Trophoblast cell (in vitro differentiated cells and primary cell): Measurements from ENCODE around the gene MLYCD.

ENCODE experiments used
- DNase-seq, 2 donors: peaks; one replicate each; pipeline ENCODE4 v3.0.0-alpha.2; 2016
- H2AFZ ChIP-seq: 2 replicates; pipeline ENCODE4 v1.6.1; 2013; ENCODE audit warnings: low read length, moderate library complexity, mild to moderate bottlenecking; ENCODE audit not compliant: insufficient read depth, poor library complexity
- H2AK5ac ChIP-seq: 2 replicates; pipeline ENCODE4 v1.6.1; 2013; ENCODE audit warnings: mild to moderate bottlenecking, low read length
- H2BK120ac ChIP-seq: 2 replicates; pipeline ENCODE4 v1.6.1; 2013; ENCODE audit warnings: low read length, mild to moderate bottlenecking, moderate library complexity; ENCODE audit not compliant: insufficient read depth, poor library complexity
- H2BK12ac ChIP-seq: 2 replicates; pipeline ENCODE4 v1.6.1; 2013; ENCODE audit warnings: mild to moderate bottlenecking, low read length, moderate library complexity
- H2BK5ac ChIP-seq: 2 replicates; pipeline ENCODE4 v1.6.1; 2013; ENCODE audit warnings: low read length, low read depth, moderate library complexity, mild to moderate bottlenecking; ENCODE audit not compliant: poor library complexity
- H3K14ac ChIP-seq: 2 replicates; pipeline ENCODE4 v1.6.1; 2013; ENCODE audit warnings: mild to moderate bottlenecking, low read length
- H3K18ac ChIP-seq: 2 replicates; pipeline ENCODE4 v1.6.1; 2013; ENCODE audit warnings: mild to moderate bottlenecking, low read length
- H3K23ac ChIP-seq: 2 replicates; pipeline ENCODE4 v1.6.1; 2013; ENCODE audit warnings: low read length
- H3K27ac ChIP-seq: 2 replicates; pipeline ENCODE4 v1.5.1; 2013; ENCODE audit warnings: low read depth, mild to moderate bottlenecking, inconsistent platforms, low read length, moderate library complexity
- H3K27me3 ChIP-seq: 2 replicates; pipeline ENCODE4 v1.6.1; 2013; ENCODE audit warnings: inconsistent platforms, mild to moderate bottlenecking, low read length, moderate library complexity; ENCODE audit not compliant: insufficient read depth
- H3K36me3 ChIP-seq, 2 experiments: 1 replicate in 1 of 2; 2 replicates in 1 of 2; pipeline ENCODE4 v1.6.1; 2013; ENCODE audit warnings: low read length in 2 of 2, mild to moderate bottlenecking in 2 of 2, moderate library complexity in 1 of 2; ENCODE audit not compliant: insufficient read depth in 2 of 2, control insufficient read depth in 1 of 2
- H3K4ac ChIP-seq: 2 replicates; pipeline ENCODE4 v1.6.1; 2013; ENCODE audit warnings: low read depth, mild to moderate bottlenecking, low read length, moderate library complexity
- H3K4me1 ChIP-seq, 2 experiments: 1 replicate in 1 of 2; 2 replicates in 1 of 2; pipeline ENCODE4 v1.6.1; 2013; ENCODE audit warnings: low read length in 2 of 2, mild to moderate bottlenecking in 2 of 2, moderate library complexity in 1 of 2; ENCODE audit not compliant: insufficient read depth in 2 of 2, control insufficient read depth in 1 of 2
- H3K4me2 ChIP-seq: 2 replicates; pipeline ENCODE4 v1.6.1; 2013; ENCODE audit warnings: inconsistent platforms, mild to moderate bottlenecking, low read length, moderate library complexity
- H3K4me3 ChIP-seq: 2 replicates; pipeline ENCODE4 v1.5.1; 2013; ENCODE audit warnings: mild to moderate bottlenecking, low read depth, low read length, inconsistent platforms
- H3K79me1 ChIP-seq: one replicate; pipeline ENCODE4 v1.6.1; 2013; ENCODE audit warnings: low read length
- H3K79me2 ChIP-seq: 2 replicates; pipeline ENCODE4 v1.6.1; 2013; ENCODE audit warnings: low read length, mild to moderate bottlenecking; ENCODE audit not compliant: control insufficient read depth, insufficient read depth, poor library complexity
- H3K9ac ChIP-seq: 2 replicates; pipeline ENCODE4 v1.6.1; 2013; ENCODE audit warnings: mild to moderate bottlenecking, low read length
- H3K9me3 ChIP-seq: 2 replicates; pipeline ENCODE4 v1.6.1; 2013; ENCODE audit warnings: low read depth, mild to moderate bottlenecking, control low read depth, inconsistent platforms, low read length; ENCODE audit not compliant: insufficient read depth
- H4K12ac ChIP-seq: 2 replicates; pipeline ENCODE4 v1.6.1; 2013; ENCODE audit warnings: low read depth, mild to moderate bottlenecking, low read length, moderate library complexity
- H4K8ac ChIP-seq: 2 replicates; pipeline ENCODE4 v1.6.1; 2013; ENCODE audit warnings: low read depth, mild to moderate bottlenecking, low read length, moderate library complexity
- H4K91ac ChIP-seq: one replicate; pipeline ENCODE4 v1.6.1; 2013; ENCODE audit warnings: low read depth, mild to moderate bottlenecking, low read length, moderate library complexity
- WGBS: extraction: QIAGEN DNeasy Blood & Tissue Kit; methylation state at CpG from one replicate; pipeline ENCODE4 v1.1.7; 2013; ENCODE audit warnings: missing lambda C conversion rate; ENCODE audit not compliant: insufficient read length, insufficient coverage; ENCODE audit errors: extremely low coverage; 5-methylcytosine and 5-hydroxymethylcytosine counted together

The MLYCD gene

GRCh38 chr16:83935005-83935857 lies 36.3 kb downstream of the MLYCD start:
- H2BK12ac ChIP-seq, result no peak overlapping the region
- H3K23ac ChIP-seq, result no peak overlapping the region
- H2AK5ac ChIP-seq, result no peak overlapping the region
- H3K36me3 ChIP-seq, result no peaks in the 10 kb centered on the region
- H3K27me3 ChIP-seq, result no peaks in the 10 kb centered on the region
- DNase-seq, result no peak
- no peak overlapping the region for H3K18ac ChIP-seq
- H4K8ac ChIP-seq, result no peak overlapping the region
- peaks cover 0 to under 1% of the 10 kb centered on the region in 2 experiments for H3K4me1 ChIP-seq
- no peak overlapping the region for H3K4me2 ChIP-seq
- H2BK120ac ChIP-seq, result no peak overlapping the region
- no peak overlapping the region for H2BK5ac ChIP-seq
- H4K12ac ChIP-seq, result no peak overlapping the region
- no peak overlapping the region for H4K91ac ChIP-seq
- H3K79me2 ChIP-seq, result no peaks in the 10 kb centered on the region
- no peak overlapping the region for H3K9ac ChIP-seq
- no peak overlapping the region for H3K4me3 ChIP-seq
- no peaks in the 10 kb centered on the region for H3K79me1 ChIP-seq
- no peak overlapping the region for H2AFZ ChIP-seq
- H3K14ac ChIP-seq, result no peak overlapping the region
- H3K27ac ChIP-seq, result no peak overlapping the region
- no peaks in the 10 kb centered on the region for H3K9me3 ChIP-seq
- H3K4ac ChIP-seq, result no peak overlapping the region
- WGBS, result no CpG with 5 or more reads among the region's 30 CpGs

DNA sequence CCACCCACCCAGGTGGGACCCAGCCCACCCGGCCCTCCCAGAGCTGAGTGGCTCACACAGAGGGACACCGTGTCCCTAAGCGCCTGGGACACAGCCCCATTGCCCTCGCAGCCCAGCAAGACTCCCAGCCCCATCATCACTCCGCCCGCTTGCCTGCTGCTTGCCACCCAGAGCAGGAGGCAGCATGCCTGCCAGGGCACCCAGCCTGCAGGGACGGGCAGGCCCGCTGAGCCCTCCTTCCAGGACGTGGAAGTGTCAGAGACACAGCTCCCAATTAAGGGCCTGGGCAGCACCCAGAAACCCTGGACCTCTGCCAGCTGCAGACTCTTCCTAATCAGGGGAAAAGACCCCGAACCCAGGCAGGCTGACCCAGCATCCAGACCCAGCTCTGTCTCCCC lies 36.9 kb downstream of the MLYCD start:
- no peaks in the 10 kb centered on the region for H3K79me2 ChIP-seq
- H2BK12ac ChIP-seq, result no peak overlapping the region
- no peak overlapping the region for H3K4ac ChIP-seq
- H3K4me3 ChIP-seq, result no peak overlapping the region
- no peaks in the 10 kb centered on the region for H3K79me1 ChIP-seq
- WGBS, result no CpG with 5 or more reads among the region's 10 CpGs
- no peaks in the 10 kb centered on the region for H3K36me3 ChIP-seq
- no peak overlapping the region for H4K8ac ChIP-seq
- no peak overlapping the region for H3K18ac ChIP-seq
- no peak overlapping the region for H3K14ac ChIP-seq
- H2AK5ac ChIP-seq, result no peak overlapping the region
- no peak overlapping the region for H2BK5ac ChIP-seq
- no peak overlapping the region for H3K27ac ChIP-seq
- no peak overlapping the region for H2BK120ac ChIP-seq
- H3K9me3 ChIP-seq, result no peaks in the 10 kb centered on the region
- H3K4me1 ChIP-seq, result no peaks in the 10 kb centered on the region
- H4K91ac ChIP-seq, result no peak overlapping the region
- H4K12ac ChIP-seq, result no peak overlapping the region
- H3K23ac ChIP-seq, result no peak overlapping the region
- no peak overlapping the region for H3K4me2 ChIP-seq
- H2AFZ ChIP-seq, result no peak overlapping the region
- no peak for DNase-seq
- H3K27me3 ChIP-seq, result no peaks in the 10 kb centered on the region
- no peak overlapping the region for H3K9ac ChIP-seq

DNA sequence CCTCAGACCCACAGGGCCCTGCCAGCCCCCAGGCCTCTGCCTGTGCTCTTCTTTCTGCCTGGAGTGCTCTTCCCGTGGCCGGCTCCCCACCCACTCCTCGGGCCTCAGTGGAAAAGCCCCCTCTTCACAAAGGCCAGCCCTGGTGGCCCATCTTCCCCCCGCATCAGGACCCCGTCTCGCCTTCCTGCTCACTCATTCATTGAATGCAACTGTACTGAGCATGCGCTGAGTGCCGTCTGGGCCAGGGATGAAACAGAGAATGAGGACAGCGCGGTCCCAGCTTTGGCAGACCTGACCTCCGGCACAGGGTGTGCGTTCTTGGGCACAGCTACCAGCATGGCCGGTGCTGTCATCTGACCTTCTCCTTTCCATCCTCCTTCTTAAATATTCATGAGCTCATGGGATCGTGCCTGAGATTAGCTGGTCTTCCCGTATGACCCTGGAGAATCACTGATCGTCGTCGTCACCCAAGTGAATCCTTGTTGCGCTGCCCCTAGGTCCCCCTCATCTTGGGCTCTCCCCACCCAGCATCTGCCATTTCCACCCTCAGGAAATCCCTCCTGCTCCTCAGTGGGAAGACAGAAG lies 37.8 kb downstream of the MLYCD start:
- Histone ChIP-seq H3K79me1 (no peaks in the 10 kb centered on the region), H3K23ac (no peak overlapping the region), H3K4me2 (no peak overlapping the region), H4K91ac (no peak overlapping the region), H2AFZ (no peak overlapping the region), H3K9me3 (no peaks in the 10 kb centered on the region), H3K36me3 (no peaks in the 10 kb centered on the region), H3K79me2 (no peaks in the 10 kb centered on the region), H3K27ac (no peak overlapping the region), H3K4me1 (no peaks in the 10 kb centered on the region), H2BK12ac (no peak overlapping the region), H3K4me3 (no peak overlapping the region), H3K18ac (no peak overlapping the region), H3K9ac (no peak overlapping the region), H2BK5ac (no peak overlapping the region), H3K27me3 (no peaks in the 10 kb centered on the region), H4K12ac (no peak overlapping the region), H2AK5ac (no peak overlapping the region), H3K14ac (no peak overlapping the region), H4K8ac (no peak overlapping the region), H3K4ac (no peak overlapping the region), H2BK120ac (no peak overlapping the region)
- DNase-seq, result peak; percentile 40 to 65
- no CpG with 5 or more reads among the region's 19 CpGs for WGBS

GRCh38 chr16:83937267-83937666 lies 38.4 kb downstream of the MLYCD start:
- no peaks in the 10 kb centered on the region for H3K79me2 ChIP-seq
- no peak overlapping the region for H2BK12ac ChIP-seq
- no peak overlapping the region for H3K23ac ChIP-seq
- H3K27me3 ChIP-seq, result no peaks in the 10 kb centered on the region
- peak in 1 of 2 donors; percentile 49 for DNase-seq
- no peaks in the 10 kb centered on the region for H3K9me3 ChIP-seq
- no peak overlapping the region for H4K8ac ChIP-seq
- H2BK5ac ChIP-seq, result no peak overlapping the region
- no peak overlapping the region for H4K12ac ChIP-seq
- no peak overlapping the region for H3K4me3 ChIP-seq
- no peak overlapping the region for H3K4ac ChIP-seq
- H3K14ac ChIP-seq, result no peak overlapping the region
- H3K36me3 ChIP-seq, result no peaks in the 10 kb centered on the region
- no peak overlapping the region for H4K91ac ChIP-seq
- no peak overlapping the region for H3K9ac ChIP-seq
- H2BK120ac ChIP-seq, result no peak overlapping the region
- H3K27ac ChIP-seq, result no peak overlapping the region
- H2AK5ac ChIP-seq, result no peak overlapping the region
- no peaks in the 10 kb centered on the region for H3K4me1 ChIP-seq
- no peak overlapping the region for H2AFZ ChIP-seq
- no peak overlapping the region for H3K4me2 ChIP-seq
- no CpG with 5 or more reads among the region's 2 CpGs for WGBS
- H3K79me1 ChIP-seq, result no peaks in the 10 kb centered on the region
- no peak overlapping the region for H3K18ac ChIP-seq
